Fibroblast of skin of right biceps (primary cell): ENCODE data around the gene GRK6.
A peak's percentile ranks its signal among the peaks of the same experiment; 100 is the strongest.
"Not testable (repeated sequence)": the region's sequence is repeated elsewhere in the genome, so short reads cannot be mapped to it uniquely, and the experiment has no call there.

Source experiments
- DNase-seq: peaks from one replicate; pipeline ENCODE4 v3.0.0-alpha.2; 2013

The GRK6 gene

GRCh38 chr5:177399997-177400868 lies 26.2 kb upstream of the GRK6 start, which contains the start of gene PFN3:
PFN3 (minus strand) TSS chr5:177400661; CDS start chr5:177400576, 85 bp downstream.
- DNase-seq = peak; percentile 59

- peak; percentile 58 for DNase-seq
Measured at GRCh38 chr5:177402271-177403043, 24.0 kb upstream of the GRK6 start.

GRCh38 chr5:177403102-177403791 lies 23.2 kb upstream of the GRK6 start:
- no peak for DNase-seq

- DNase-seq = peak; percentile 69
Measured at GRCh38 chr5:177403792-177404640, 22.5 kb upstream of the GRK6 start.

GRCh38 chr5:177404641-177405179 lies 21.8 kb upstream of the GRK6 start:
- no peak for DNase-seq

GRCh38 chr5:177405312-177405711 lies 21.2 kb upstream of the GRK6 start:
- DNase-seq = no peak

- DNase-seq = no peak
Measured at GRCh38 chr5:177405805-177406204, 20.7 kb upstream of the GRK6 start.

GRCh38 chr5:177409043-177409801 lies 17.3 kb upstream of the GRK6 start, which contains the start of gene F12:
F12 (minus strand) TSS chr5:177409564; CDS start chr5:177409527, 37 bp downstream.
- DNase-seq = no peak

GRCh38 chr5:177410575-177410974 lies 15.9 kb upstream of the GRK6 start:
- no peak for DNase-seq

GRCh38 chr5:177412603-177413233 lies 13.8 kb upstream of the GRK6 start:
- DNase-seq = no peak

- no peak for DNase-seq
Measured at GRCh38 chr5:177414481-177414880, 12.0 kb upstream of the GRK6 start.

- DNase-seq = not testable (repeated sequence)
Measured at GRCh38 chr5:177417081-177417480, 9.4 kb upstream of the GRK6 start.

- peak; percentile 62 for DNase-seq
Measured at GRCh38 chr5:177419046-177419445, 7.4 kb upstream of the GRK6 start.

- DNase-seq = not testable (repeated sequence)
Measured at GRCh38 chr5:177420472-177420871, 6.0 kb upstream of the GRK6 start.

GRCh38 chr5:177421062-177421798 lies 5.2 kb upstream of the GRK6 start:
- DNase-seq = no peak

GRCh38 chr5:177423671-177424070 lies 2.8 kb upstream of the GRK6 start:
- no peak for DNase-seq

- no peak for DNase-seq
Measured at GRCh38 chr5:177425196-177425800, 1.2 kb upstream of the GRK6 start.

- peak; percentile 100 for DNase-seq
Measured at GRCh38 chr5:177425801-177426565, 493 bp upstream of the GRK6 start.
